PFSK-1 (cell line): Measurements from ENCODE around the gene DNASE1L2.

ENCODE experiments used
- FOXP2 ChIP-seq: optimal IDR thresholded peaks from 2 replicates; pipeline ENCODE3; 2011; ENCODE audit warnings: borderline replicate concordance, control low read depth, inconsistent platforms; ENCODE audit not compliant: insufficient read depth; ENCODE audit errors: extremely low read length, extremely low read depth
- REST ChIP-seq, 2 experiments: IDR thresholded peaks; 2 replicates each; pipeline versions ENCODE4 v1.6.1 to v1.8.0; 2011 to 2012; ENCODE audit warnings: low read depth in 2 of 2, low read length in 2 of 2, control low read depth in 1 of 2, inconsistent platforms in 1 of 2, mild to moderate bottlenecking in 1 of 2, moderate library complexity in 1 of 2; ENCODE audit not compliant: insufficient read depth in 1 of 2

GRCh38 chr16:2226918-2227317, 9.3 kb upstream of the DNASE1L2 start:
- TF ChIP-seq FOXP2 (no peak), REST (IDR thresholded peaks at IDR 0.05; ENCODE audit: insufficient read depth in 1 of 2, low read depth in 2 of 2, low read length in 2 of 2) (no peak)
